PC-9 (cell line): ENCODE results near the gene SELENOI. TPM values are rescaled to one million over a fixed set of nuclear protein-coding genes. Genes with fewer than 3 reads are reported as not detected.

ENCODE experiments used
- BruUV-seq: library from RNA; stranded (reverse); fragments of 400-500 nt; replicated peaks from 2 replicates; lab custom pipeline; 2021; lab: Mats Ljungman, UMichigan
- CTCF ChIA-PET: fragments of 300-600 bp; sonication (Branson Sonifier 250); formaldehyde crosslinking; loops from one replicate; lab custom pipeline; 2022; ENCODE audit warnings: antibody characterized with exemption; lab: Charles Lee
- POLR2A ChIA-PET: fragments of 300-600 bp; sonication (Branson Sonifier 250); formaldehyde crosslinking; loops from one replicate; lab custom pipeline; 2022; ENCODE audit warnings: antibody characterized with exemption; ENCODE audit not compliant: unreplicated experiment; lab: Charles Lee
- DNase-seq, 2 experiments: peaks; one replicate each; pipeline versions ENCODE4 v3.0.0 to v3.0.0-alpha.2; 2015 to 2022; ENCODE audit warnings: mixed read lengths in 1 of 2
- H2AFZ ChIP-seq: fragments of 200-600 bp; sonication (generic); 2 replicates; pipeline ENCODE4 v1.8.1; 2017; ENCODE audit warnings: antibody characterized with exemption
- H3F3A ChIP-seq: fragments of 200-600 bp; sonication (generic); 2 replicates; pipeline ENCODE4 v1.8.1; 2017; ENCODE audit warnings: antibody characterized with exemption, mild to moderate bottlenecking, low read depth; ENCODE audit not compliant: insufficient read depth
- H3K27ac ChIP-seq: fragments of 200-600 bp; sonication (generic); 2 replicates; pipeline ENCODE4 v1.6.1; 2016; ENCODE audit warnings: mixed run types
- H3K27me3 ChIP-seq: fragments of 200-600 bp; sonication (generic); 2 replicates; pipeline ENCODE4 v1.6.1; 2016; ENCODE audit warnings: low read depth, mixed run types; ENCODE audit not compliant: insufficient read depth
- H3K36me3 ChIP-seq: fragments of 200-600 bp; sonication (generic); 2 replicates; pipeline ENCODE4 v1.6.1; 2016; ENCODE audit warnings: low read depth, mixed run types
- H3K4me1 ChIP-seq: fragments of 200-600 bp; sonication (generic); replicated peaks from 2 replicates; pipeline ENCODE4 v1.6.1; 2016; ENCODE audit warnings: mixed run types; ENCODE audit not compliant: insufficient read depth
- H3K4me2 ChIP-seq: fragments of 200-600 bp; sonication (generic); 2 replicates; pipeline ENCODE4 v1.6.1; 2017; ENCODE audit warnings: mixed run types
- H3K4me3 ChIP-seq: fragments of 200-600 bp; sonication (generic); 2 replicates; pipeline ENCODE4 v1.6.1; 2016; ENCODE audit warnings: mixed run types
- H3K79me2 ChIP-seq: fragments of 200-600 bp; sonication (generic); 2 replicates; pipeline ENCODE4 v1.6.1; 2017; ENCODE audit warnings: low read depth, mixed run types
- H3K9me2 ChIP-seq: fragments of 200-600 bp; sonication (generic); 2 replicates; pipeline ENCODE4 v1.8.1; 2017; ENCODE audit warnings: mild to moderate bottlenecking; ENCODE audit not compliant: insufficient read depth
- H3K9me3 ChIP-seq: fragments of 200-600 bp; sonication (generic); 2 replicates; pipeline ENCODE4 v1.8.1; 2016; ENCODE audit warnings: low read depth; ENCODE audit not compliant: insufficient read depth
- H4K20me1 ChIP-seq: fragments of 200-600 bp; sonication (generic); 2 replicates; pipeline ENCODE4 v1.8.1; 2017; ENCODE audit not compliant: insufficient read depth
- CTCF ChIP-seq: fragments of 200-600 bp; sonication (generic); conservative IDR thresholded peaks from 2 replicates; pipeline ENCODE4 v1.6.1; 2017; ENCODE audit warnings: mixed run types, antibody characterized with exemption, mild to moderate bottlenecking, moderate library complexity
- EZH2 ChIP-seq: fragments of 200-600 bp; sonication (generic); IDR thresholded peaks from 2 replicates; pipeline ENCODE4 v1.8.0; 2017; ENCODE audit warnings: antibody characterized with exemption, low read depth
- intact Hi-C: fragments of 100-400 bp; cut with micrococcal nuclease; formaldehyde crosslinking; loops from one replicate; pipeline ENCODE4 v1.10.0; 2022; ENCODE audit not compliant: unreplicated experiment
- total RNA-seq: library from RNA; stranded (reverse); gene quantifications from 2 replicates; pipeline ENCODE4 v1.2.3, GENCODE V29; 2021

SELENOI gene
- total RNA-seq, 1 experiment from 2014 or later = 60.8 TPM

DNA sequence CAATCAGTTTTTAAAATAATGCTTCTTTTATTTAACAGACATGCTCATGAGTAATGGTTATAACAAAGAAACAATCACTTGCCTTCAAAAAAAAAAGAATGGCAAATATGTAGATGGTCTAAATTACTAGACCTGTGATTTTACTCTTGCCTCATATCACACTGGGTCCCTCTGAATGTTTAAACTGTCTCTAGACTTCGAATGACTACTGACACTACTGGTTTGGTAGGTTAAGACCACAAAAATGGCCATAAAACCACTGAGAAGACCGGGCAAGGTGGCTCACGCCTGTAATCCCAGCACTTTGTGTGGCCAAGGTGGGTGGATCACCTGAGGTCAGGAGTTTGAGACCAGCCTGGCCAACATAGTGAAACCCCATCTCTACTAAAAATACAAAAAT lies 5.1 kb upstream of the SELENOI start:
- no peak for TF ChIP-seq EZH2
- no peak for TF ChIP-seq CTCF
- no peaks in the 10 kb centered on the region for H4K20me1 ChIP-seq
- no peak overlapping the region for H3K4me3 ChIP-seq
- peaks cover 21% of the 10 kb centered on the region for H3K79me2 ChIP-seq
- H3K27me3 ChIP-seq = no peaks in the 10 kb centered on the region
- peaks cover 25% of the 10 kb centered on the region for H3K4me1 ChIP-seq
- intact Hi-C loops = loop anchor here (10.0 kb wide), 1 partner anchor 124 kb away; no protein-coding TSS in a partner anchor
- H3K9me3 ChIP-seq = no peaks in the 10 kb centered on the region
- ChIA-PET POLR2A (no interaction called here), CTCF (no interaction called here)
- H3F3A ChIP-seq = peaks cover 20% of the 10 kb centered on the region; the same call in 1 of the 2 replicates
- H2AFZ ChIP-seq = no peak overlapping the region
- no peak overlapping the region for H3K27ac ChIP-seq
- no TSS peak for BruUV-seq
- H3K36me3 ChIP-seq = no peaks in the 10 kb centered on the region
- H3K9me2 ChIP-seq = no peaks in the 10 kb centered on the region
- DNase-seq = peak in 1 of 2 experiments; percentile 81
- H3K4me2 ChIP-seq = no peak overlapping the region

- H3K27me3 ChIP-seq = no peaks in the 10 kb centered on the region
- TF ChIP-seq EZH2 = no peak
- no peak for TF ChIP-seq CTCF
- no peaks in the 10 kb centered on the region for H3K36me3 ChIP-seq
- peaks cover 20% of the 10 kb centered on the region; the same call in 1 of the 2 replicates for H3F3A ChIP-seq
- H3K4me1 ChIP-seq = peaks cover 42% of the 10 kb centered on the region
- POLR2A ChIA-PET = no interaction called here
- peak overlapping the region; percentile 85 for H3K4me3 ChIP-seq
- BruUV-seq = no TSS peak
- CTCF ChIA-PET = interaction anchor here (0.5 to 0.8 kb wide), 2 partner anchors 42 to 92 kb away, joined by 3 read pairs; no protein-coding TSS in a partner anchor
- H3K9me2 ChIP-seq = no peaks in the 10 kb centered on the region
- H2AFZ ChIP-seq = peak overlapping the region; percentile 83; the same call in 1 of the 2 replicates
- H3K27ac ChIP-seq = peak overlapping the region; percentile 84
- H3K9me3 ChIP-seq = no peaks in the 10 kb centered on the region
- H3K79me2 ChIP-seq = peaks cover 59% of the 10 kb centered on the region
- H4K20me1 ChIP-seq = no peaks in the 10 kb centered on the region; the same call in 1 of the 2 replicates
- intact Hi-C loops = loop anchor here (10.0 kb wide), 1 partner anchor 120 kb away; no protein-coding TSS in a partner anchor
- peak; percentile 48 to 65 for DNase-seq
- peak overlapping the region; percentile 86 for H3K4me2 ChIP-seq
Observed at GRCh38 chr2:26344581-26345282, 1.2 kb upstream of the SELENOI start.

DNA sequence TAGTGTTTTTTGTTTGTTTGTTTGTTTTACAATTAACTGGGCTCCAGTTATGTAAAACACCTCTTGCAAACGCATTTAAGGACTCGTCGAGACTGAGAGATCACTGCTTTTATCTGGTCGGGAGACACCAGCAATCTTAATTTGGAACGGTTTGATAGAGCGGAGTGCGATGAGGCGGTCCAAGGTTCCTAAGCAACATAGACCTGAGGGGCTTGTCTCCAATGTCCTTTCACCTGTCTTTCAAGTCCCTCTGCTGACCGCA lies 729 bp upstream of the SELENOI start:
- no peaks in the 10 kb centered on the region for H3K9me2 ChIP-seq
- TSS peak; percentile 99 for BruUV-seq
- POLR2A ChIA-PET = interaction anchor here (0.5 to 1.9 kb wide), 8 partner anchors 10 to 422 kb away, joined by 3 to 31 read pairs (median 4); no protein-coding TSS in a partner anchor

More for the DNA sequence above, 729 bp upstream of the SELENOI start:
- no peak for DNase-seq
- Histone ChIP-seq H3K9me3 (no peaks in the 10 kb centered on the region), H4K20me1 (no peaks in the 10 kb centered on the region; the same call in 1 of the 2 replicates), H3K4me2 (peak overlapping the region; percentile 86), H3K27me3 (no peaks in the 10 kb centered on the region), H3K4me3 (peak overlapping the region; percentile 85), H3K36me3 (no peaks in the 10 kb centered on the region), H3F3A (peaks cover 20% of the 10 kb centered on the region; the same call in 1 of the 2 replicates), H3K27ac (peak overlapping the region; percentile 84), H3K4me1 (peaks cover 42% of the 10 kb centered on the region), H3K79me2 (peaks cover 64% of the 10 kb centered on the region), H2AFZ (peak overlapping the region; percentile 83)
- no peak for TF ChIP-seq EZH2
- TF ChIP-seq CTCF = no peak
- intact Hi-C loops = loop anchor here (10.0 kb wide), 1 partner anchor 120 kb away; no protein-coding TSS in a partner anchor
- CTCF ChIA-PET = interaction anchor here (0.7 to 0.8 kb wide), 2 partner anchors 10 to 41 kb away, joined by 3 read pairs; no protein-coding TSS in a partner anchor
